Lung (tissue), 12 donors: ENCODE results near the gene IFT43. TPM values are rescaled to one million over a fixed set of nuclear protein-coding genes. Genes with fewer than 3 reads are reported as not detected.

Experiments used
- ATAC-seq: fragments of 200-7000 bp; cut with Tn5 transposase; one replicate; pipeline ENCODE4 v1.9.1; 2020; ENCODE audit warnings: moderate number of reproducible peaks; ENCODE audit not compliant: insufficient read depth, low FRiP score
- DNase-seq, 3 donors: peaks; one replicate each; pipeline ENCODE4 v3.0.0-alpha.2; 2013 to 2017
- H3K27ac ChIP-seq, 2 donors: one replicate each; pipeline ENCODE4 v1.5.1; 2013; ENCODE audit warnings: mild to moderate bottlenecking in 2 of 2, moderate library complexity in 2 of 2, control low read depth in 1 of 2, inconsistent platforms in 1 of 2, low read depth in 1 of 2, low read length in 1 of 2
- H3K27me3 ChIP-seq, 3 donors: one replicate each; pipeline ENCODE4 v1.5.1; 2013; ENCODE audit warnings: low read length in 2 of 3; ENCODE audit not compliant: control insufficient read depth in 3 of 3, insufficient read depth in 3 of 3
- H3K36me3 ChIP-seq, 4 donors: one replicate each; pipeline ENCODE4 v1.5.1; 2013; ENCODE audit warnings: low read length in 4 of 4, mild to moderate bottlenecking in 1 of 4, moderate library complexity in 1 of 4; ENCODE audit not compliant: control insufficient read depth in 4 of 4, insufficient read depth in 4 of 4
- H3K4me1 ChIP-seq, 5 donors: one replicate each; pipeline ENCODE4 v1.5.1; 2013; ENCODE audit warnings: low read length in 5 of 5, mild to moderate bottlenecking in 2 of 5, moderate library complexity in 1 of 5; ENCODE audit not compliant: control insufficient read depth in 5 of 5, insufficient read depth in 5 of 5
- H3K4me3 ChIP-seq: one replicate; pipeline ENCODE4 v1.5.1; 2013; ENCODE audit warnings: mild to moderate bottlenecking, control low read depth, moderate library complexity
- H3K9ac ChIP-seq, 2 donors: one replicate each; pipeline ENCODE4 v1.5.1; 2013; ENCODE audit warnings: low read length in 2 of 2, control low read depth in 1 of 2; ENCODE audit not compliant: insufficient read depth in 1 of 2
- H3K9me3 ChIP-seq, 4 donors: one replicate each; pipeline ENCODE4 v1.5.1; 2013; ENCODE audit warnings: low read length in 3 of 4, mild to moderate bottlenecking in 1 of 4, moderate library complexity in 1 of 4; ENCODE audit not compliant: control insufficient read depth in 4 of 4, insufficient read depth in 3 of 4
- WGBS, 2 donors: extraction: QIAGEN DNeasy Blood & Tissue Kit; methylation state at CpG; one replicate each; pipeline ENCODE4 v1.1.7; 2013; 5-methylcytosine and 5-hydroxymethylcytosine counted together
- polyA plus RNA-seq, 2 donors: library from polyadenylated mRNA; stranded (reverse); fragments of 200-250 nt; gene quantifications; one replicate each; pipeline ENCODE4 v1.2.1, GENCODE V29; 2013
- total RNA-seq, 2 donors: library from RNA; depleted of rRNA in 1 of 2; stranded (reverse); fragments of >200 nt in 1 of 2; gene quantifications; one replicate each; pipeline ENCODE4 v1.2.1, GENCODE V29; 2014 to 2021
- TF ChIP-seq, protein P1 (sequence below): IDR thresholded peaks from 2 replicates; pipeline ENCODE4 v1.5.1; 2012; ENCODE audit warnings: mild to moderate bottlenecking; ENCODE audit errors: control extremely low read depth, extremely low read depth
- donor health status: control.
- donor health status: control.
- donor health status: Bipolar disorder and iron deficiency.
- donor health status: healthy.
- donor health status: DM: yes; HTN: yes; CAD: no.

Gene IFT43
- total and polyA plus RNA-seq, 4 donors, result 35.4 to 51.6 (median 40.4) TPM

DNA sequence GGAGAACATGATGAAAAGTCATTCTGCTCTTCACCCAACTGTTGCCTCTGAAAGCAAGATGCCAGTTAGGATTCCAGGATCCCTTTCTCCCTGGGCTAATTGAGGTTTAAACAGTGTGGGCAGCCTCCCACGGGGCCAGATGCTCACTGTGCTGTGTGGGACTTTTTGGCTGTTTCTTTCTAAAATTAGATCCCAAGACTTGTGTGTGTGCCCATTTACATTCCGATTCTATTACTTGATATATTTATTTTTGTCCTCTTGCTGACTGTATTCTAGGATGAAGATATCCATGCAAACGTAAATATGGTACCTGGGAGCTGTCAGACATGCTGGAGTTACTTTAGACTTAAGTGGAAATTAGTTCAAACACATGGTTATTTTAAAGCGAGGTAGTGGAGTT is 6.2 kb downstream of the IFT43 start:
- no peak overlapping the region for H3K9ac ChIP-seq
- H3K36me3 ChIP-seq, result peaks cover 0 to 31% (median 16%) of the 10 kb centered on the region in 4 donors
- WGBS, 2 donors, result 82 to 90% methylated on average over 4 of the region's 4 CpGs
- no peak overlapping the region for H3K4me3 ChIP-seq
- peaks cover 11 to 29% (median 12%) of the 10 kb centered on the region in 5 donors for H3K4me1 ChIP-seq
- no peaks in the 10 kb centered on the region for H3K9me3 ChIP-seq
- no peak overlapping the region for H3K27ac ChIP-seq
- ATAC-seq, result no peak
- DNase-seq, result no peak
- TF ChIP-seq, protein P1, sequence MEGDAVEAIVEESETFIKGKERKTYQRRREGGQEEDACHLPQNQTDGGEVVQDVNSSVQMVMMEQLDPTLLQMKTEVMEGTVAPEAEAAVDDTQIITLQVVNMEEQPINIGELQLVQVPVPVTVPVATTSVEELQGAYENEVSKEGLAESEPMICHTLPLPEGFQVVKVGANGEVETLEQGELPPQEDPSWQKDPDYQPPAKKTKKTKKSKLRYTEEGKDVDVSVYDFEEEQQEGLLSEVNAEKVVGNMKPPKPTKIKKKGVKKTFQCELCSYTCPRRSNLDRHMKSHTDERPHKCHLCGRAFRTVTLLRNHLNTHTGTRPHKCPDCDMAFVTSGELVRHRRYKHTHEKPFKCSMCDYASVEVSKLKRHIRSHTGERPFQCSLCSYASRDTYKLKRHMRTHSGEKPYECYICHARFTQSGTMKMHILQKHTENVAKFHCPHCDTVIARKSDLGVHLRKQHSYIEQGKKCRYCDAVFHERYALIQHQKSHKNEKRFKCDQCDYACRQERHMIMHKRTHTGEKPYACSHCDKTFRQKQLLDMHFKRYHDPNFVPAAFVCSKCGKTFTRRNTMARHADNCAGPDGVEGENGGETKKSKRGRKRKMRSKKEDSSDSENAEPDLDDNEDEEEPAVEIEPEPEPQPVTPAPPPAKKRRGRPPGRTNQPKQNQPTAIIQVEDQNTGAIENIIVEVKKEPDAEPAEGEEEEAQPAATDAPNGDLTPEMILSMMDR, result no peak
- no peaks in the 10 kb centered on the region for H3K27me3 ChIP-seq

DNA sequence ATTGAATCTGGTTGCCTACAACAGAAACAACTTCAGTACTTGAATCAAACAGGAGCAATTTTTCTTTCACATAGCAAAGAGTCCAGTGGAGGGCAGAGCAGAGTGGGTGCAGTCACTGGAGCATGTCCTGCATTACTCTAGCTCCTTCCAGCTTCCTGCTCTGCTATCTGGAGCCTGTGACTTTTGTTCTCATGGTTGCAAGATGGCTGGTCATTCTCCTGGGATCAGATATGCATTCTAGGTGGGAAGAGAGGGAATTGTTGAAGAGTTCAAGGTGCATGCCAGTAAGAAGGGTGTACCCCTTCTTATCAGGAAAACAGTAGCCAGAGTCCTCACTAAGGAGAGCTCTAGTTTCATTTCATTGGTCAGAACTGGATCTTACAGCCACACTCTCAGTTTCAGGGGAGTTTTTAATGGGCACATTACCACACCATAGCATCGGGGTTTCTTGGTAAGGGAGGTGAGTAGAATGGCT is 8.0 kb downstream of the IFT43 start:
- H3K27ac ChIP-seq, result peak overlapping the region in 1 of 2 donors; percentile 17
- H3K9ac ChIP-seq, result no peak overlapping the region
- H3K4me3 ChIP-seq, result no peak overlapping the region
- H3K9me3 ChIP-seq, result no peaks in the 10 kb centered on the region
- no peak for ATAC-seq
- H3K36me3 ChIP-seq, result peaks cover 4 to 45% (median 25%) of the 10 kb centered on the region in 4 donors
- peaks cover 8 to 25% (median 12%) of the 10 kb centered on the region in 5 donors for H3K4me1 ChIP-seq
- TF ChIP-seq, protein P1, result no peak
- no peaks in the 10 kb centered on the region for H3K27me3 ChIP-seq
- DNase-seq, result no peak
- WGBS, 2 donors, result 79 to 88% methylated on average over 1 of the region's 1 CpG

DNA sequence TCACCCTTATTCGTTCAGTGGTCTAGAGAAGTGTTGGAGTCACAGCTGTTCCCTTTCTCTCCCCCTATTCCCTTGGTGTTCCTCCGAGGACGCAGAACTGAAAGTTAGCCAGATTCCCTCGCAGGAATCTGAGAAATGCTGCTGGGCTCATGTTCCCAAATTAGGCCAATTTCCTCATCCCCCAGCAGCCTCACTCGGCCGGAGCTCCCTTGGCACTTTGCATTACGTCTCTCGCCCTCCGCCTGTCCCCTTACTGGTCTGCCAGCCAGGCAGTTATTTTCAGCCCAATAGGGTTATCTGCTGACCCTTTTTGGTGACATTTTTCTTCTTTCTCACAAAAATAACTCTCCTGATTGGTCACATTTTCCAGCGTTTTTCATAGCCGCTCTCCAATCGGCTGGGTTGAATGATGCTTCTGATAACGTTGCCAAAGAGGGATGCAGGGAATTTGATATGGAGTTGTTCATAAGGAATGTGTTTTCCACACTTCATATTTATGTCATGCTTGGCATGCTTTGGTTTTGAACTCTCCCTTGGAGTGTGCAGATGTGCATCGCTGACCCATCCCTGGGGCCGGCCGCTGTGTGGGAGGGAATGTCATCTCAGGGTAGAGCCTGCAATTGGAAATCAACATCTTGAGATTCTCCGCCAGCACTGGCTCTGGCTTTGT is 9.9 kb downstream of the IFT43 start:
- no peaks in the 10 kb centered on the region for H3K9me3 ChIP-seq
- WGBS, 2 donors, result 76 to 86% methylated on average over 17 of the region's 17 CpGs
- DNase-seq, result peak; percentile 94 to 99 (median 98)
- ATAC-seq, result peak; percentile 61
- peaks cover 6 to 43% (median 23%) of the 10 kb centered on the region in 4 donors for H3K36me3 ChIP-seq
- peak overlapping the region; percentile 49 to 73 for H3K27ac ChIP-seq
- no peak overlapping the region for H3K4me3 ChIP-seq
- no peaks in the 10 kb centered on the region for H3K27me3 ChIP-seq
- peak overlapping the region in 1 of 2 donors; percentile 30 for H3K9ac ChIP-seq
- TF ChIP-seq, protein P1, result no peak
- peaks cover 2 to 25% (median 12%) of the 10 kb centered on the region in 5 donors for H3K4me1 ChIP-seq
